ENCODE results near the gene OLR1.

Gene OLR1

DNA sequence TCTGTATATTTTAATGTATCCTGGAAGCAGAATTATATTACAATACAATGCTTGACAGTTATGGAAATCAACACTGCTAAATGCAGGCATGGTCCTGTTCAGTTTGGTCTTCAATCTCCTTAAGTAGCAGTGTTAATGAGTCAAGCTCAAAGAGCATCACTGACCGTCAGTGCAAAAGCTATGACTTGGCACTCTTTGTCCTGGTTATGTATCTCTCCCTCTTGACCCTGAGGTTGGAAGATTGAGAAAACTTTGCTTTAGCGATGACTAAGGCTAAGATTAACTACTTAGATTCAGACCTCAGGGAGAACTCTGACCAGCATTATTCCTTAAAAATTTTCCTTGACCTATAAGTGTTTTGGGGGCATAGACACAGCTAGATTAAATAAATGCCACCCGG, 52.9 kb downstream of the OLR1 start:
- no peak for DNase-seq (ENCODE audit: low read depth)
- H3K4me3 ChIP-seq (ENCODE audit: low read length) = no peak overlapping the region
- TF ChIP-seq, protein P1, sequence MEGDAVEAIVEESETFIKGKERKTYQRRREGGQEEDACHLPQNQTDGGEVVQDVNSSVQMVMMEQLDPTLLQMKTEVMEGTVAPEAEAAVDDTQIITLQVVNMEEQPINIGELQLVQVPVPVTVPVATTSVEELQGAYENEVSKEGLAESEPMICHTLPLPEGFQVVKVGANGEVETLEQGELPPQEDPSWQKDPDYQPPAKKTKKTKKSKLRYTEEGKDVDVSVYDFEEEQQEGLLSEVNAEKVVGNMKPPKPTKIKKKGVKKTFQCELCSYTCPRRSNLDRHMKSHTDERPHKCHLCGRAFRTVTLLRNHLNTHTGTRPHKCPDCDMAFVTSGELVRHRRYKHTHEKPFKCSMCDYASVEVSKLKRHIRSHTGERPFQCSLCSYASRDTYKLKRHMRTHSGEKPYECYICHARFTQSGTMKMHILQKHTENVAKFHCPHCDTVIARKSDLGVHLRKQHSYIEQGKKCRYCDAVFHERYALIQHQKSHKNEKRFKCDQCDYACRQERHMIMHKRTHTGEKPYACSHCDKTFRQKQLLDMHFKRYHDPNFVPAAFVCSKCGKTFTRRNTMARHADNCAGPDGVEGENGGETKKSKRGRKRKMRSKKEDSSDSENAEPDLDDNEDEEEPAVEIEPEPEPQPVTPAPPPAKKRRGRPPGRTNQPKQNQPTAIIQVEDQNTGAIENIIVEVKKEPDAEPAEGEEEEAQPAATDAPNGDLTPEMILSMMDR (conservative IDR thresholded peaks at IDR 0.05; ENCODE audit: low read depth, low read length) = no peak

DNA sequence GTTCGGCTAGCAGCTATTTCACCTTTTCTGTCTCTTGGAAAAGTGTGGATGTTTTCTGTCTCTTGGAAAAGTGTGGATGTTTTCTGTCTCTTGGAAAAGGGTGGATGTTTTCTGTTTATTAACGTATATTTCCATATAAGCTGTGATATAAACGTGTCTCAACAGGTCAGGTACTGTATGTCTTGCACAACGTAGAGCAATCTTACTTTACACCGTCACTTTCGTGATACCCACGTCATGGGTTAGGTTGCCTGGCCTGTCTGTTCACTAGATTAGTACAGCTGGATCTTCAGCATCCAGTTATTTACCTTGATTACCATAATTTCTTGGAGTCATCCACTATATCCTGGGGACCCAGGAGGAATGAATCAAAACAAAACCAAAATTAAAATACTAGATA, 56.0 kb downstream of the OLR1 start:
- TF ChIP-seq, protein P1 (conservative IDR thresholded peaks at IDR 0.05; ENCODE audit: low read depth, low read length) = no peak
- DNase-seq (ENCODE audit: low read depth) = no peak
- H3K4me3 ChIP-seq (ENCODE audit: low read length) = no peak overlapping the region

GRCh38 chr12:10115311-10115710, 56.6 kb downstream of the OLR1 start:
- TF ChIP-seq, protein P1 (conservative IDR thresholded peaks at IDR 0.05; ENCODE audit: low read depth, low read length) = no peak
- no peak for DNase-seq (ENCODE audit: low read depth)
- no peak overlapping the region for H3K4me3 ChIP-seq (ENCODE audit: low read length)

DNA sequence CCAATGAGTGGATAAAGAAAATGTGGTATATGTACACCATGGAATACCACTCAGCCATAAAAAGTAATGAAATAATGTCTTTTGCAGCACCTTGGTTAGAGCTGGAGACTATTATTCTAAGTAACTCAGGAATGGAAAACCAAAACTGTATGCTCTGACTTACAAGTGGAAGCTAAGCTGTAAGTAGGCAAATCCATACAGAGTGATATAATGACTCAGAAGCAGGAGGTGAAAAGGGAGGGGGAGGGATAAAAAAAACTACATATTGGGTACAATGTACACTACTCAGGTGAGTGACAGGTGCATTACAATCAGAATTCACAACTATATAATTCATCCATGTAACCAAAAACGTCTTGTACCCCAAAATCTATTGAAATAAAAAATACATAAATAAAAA, 58.0 kb downstream of the OLR1 start:
- no peak for DNase-seq (ENCODE audit: low read depth)
- TF ChIP-seq, protein P1 (conservative IDR thresholded peaks at IDR 0.05; ENCODE audit: low read depth, low read length) = no peak
- no peak overlapping the region for H3K4me3 ChIP-seq (ENCODE audit: low read length)

DNA sequence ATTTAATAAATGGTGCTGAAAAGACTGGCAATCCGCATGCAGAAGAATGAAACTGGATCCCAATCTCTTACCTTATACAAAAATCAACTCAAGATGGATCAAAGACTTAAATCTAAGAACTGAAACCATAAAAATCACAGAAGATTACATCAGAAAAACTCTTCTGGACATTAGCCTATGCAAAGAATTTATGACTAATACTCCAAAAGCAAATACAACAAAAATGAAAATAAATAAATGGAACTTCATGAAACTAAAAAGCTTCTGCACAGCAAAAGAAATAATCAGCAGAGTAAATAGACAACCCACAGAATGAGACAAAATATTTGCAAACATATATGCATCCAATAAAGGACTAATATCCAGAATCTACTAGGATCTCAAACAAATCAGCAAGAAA, 58.9 kb downstream of the OLR1 start:
- DNase-seq (ENCODE audit: low read depth) = no peak
- TF ChIP-seq, protein P1 (conservative IDR thresholded peaks at IDR 0.05; ENCODE audit: low read depth, low read length) = no peak
- H3K4me3 ChIP-seq (ENCODE audit: low read length) = no peak overlapping the region

- DNase-seq (ENCODE audit: low read depth) = no peak
- TF ChIP-seq, protein P1 (conservative IDR thresholded peaks at IDR 0.05; ENCODE audit: low read depth, low read length) = no peak
- no peak overlapping the region for H3K4me3 ChIP-seq (ENCODE audit: low read length)
Observed at GRCh38 chr12:10111451-10111850, 60.5 kb downstream of the OLR1 start.

- TF ChIP-seq, protein P1 (conservative IDR thresholded peaks at IDR 0.05; ENCODE audit: low read depth, low read length) = no peak
- H3K4me3 ChIP-seq (ENCODE audit: low read length) = no peak overlapping the region
- no peak for DNase-seq (ENCODE audit: low read depth)
Observed at GRCh38 chr12:10110256-10110844, 61.6 kb downstream of the OLR1 start.

All from retinal pigment epithelial cell (primary cell).